ENCODE data around the gene HAND2. TPM values are rescaled to one million over a fixed set of nuclear protein-coding genes. Genes with fewer than 3 reads are reported as not detected.

The HAND2 gene
- total and polyA plus RNA-seq, 2 of the 8 experiments (the other 6 are each of a cell fraction or from before 2014, with no cell fraction given) = 0.05 TPM; not detected in 1

DNA sequence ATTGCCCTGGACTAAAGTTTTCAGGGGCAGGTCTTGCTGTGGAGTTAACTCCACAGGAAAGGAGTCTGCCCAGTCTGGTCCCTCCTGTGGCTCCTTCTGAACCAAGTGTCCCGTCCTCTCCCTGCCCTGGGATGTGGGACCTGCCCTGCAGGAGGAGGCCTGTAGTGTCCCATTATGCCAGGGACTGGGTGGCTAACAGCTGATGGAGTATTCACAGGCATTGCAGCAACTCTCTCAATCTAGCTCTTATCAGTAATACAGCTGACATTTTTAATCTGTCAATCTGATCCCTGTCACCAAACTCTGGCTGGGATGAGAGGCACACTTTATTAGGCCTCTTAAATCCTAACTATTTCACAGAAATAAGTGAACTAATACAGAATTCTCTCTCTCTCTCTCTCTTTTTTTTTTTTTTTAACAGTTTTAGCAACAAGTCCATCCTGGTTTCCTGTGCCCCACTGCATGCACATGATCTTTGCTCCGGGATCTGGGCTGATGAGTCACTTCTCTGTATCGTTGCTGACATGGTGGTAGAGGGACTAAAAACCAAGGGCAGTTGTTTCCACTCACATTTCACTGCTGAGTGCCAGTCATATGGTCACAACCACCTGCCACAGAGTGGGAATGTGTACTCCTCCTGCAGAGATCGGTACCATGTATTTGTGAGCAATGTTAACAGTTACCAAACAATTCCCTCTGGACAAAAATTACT, 39.1 kb downstream of the HAND2 start (continued):
- no peak for TF ChIP-seq NRF1 (IDR thresholded peaks at IDR 0.05; ENCODE audit: low read depth, low read length)
- TF ChIP-seq MAFK (IDR thresholded peaks at IDR 0.05; ENCODE audit: low read depth, low read length) = no peak
- no peak for TF ChIP-seq POLR2A (IDR thresholded peaks at IDR 0.05; ENCODE audit: control extremely low read depth in 1 of 2, low read depth in 2 of 2, low read length in 2 of 2)
- TF ChIP-seq, protein P1, sequence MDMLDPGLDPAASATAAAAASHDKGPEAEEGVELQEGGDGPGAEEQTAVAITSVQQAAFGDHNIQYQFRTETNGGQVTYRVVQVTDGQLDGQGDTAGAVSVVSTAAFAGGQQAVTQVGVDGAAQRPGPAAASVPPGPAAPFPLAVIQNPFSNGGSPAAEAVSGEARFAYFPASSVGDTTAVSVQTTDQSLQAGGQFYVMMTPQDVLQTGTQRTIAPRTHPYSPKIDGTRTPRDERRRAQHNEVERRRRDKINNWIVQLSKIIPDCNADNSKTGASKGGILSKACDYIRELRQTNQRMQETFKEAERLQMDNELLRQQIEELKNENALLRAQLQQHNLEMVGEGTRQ (IDR thresholded peaks at IDR 0.05; ENCODE audit: low read length) = no peak
- no peak for TF ChIP-seq E2F6 (IDR thresholded peaks at IDR 0.05)
- no peak for TF ChIP-seq SIX5 (IDR thresholded peaks at IDR 0.05; ENCODE audit: low read depth, low read length)
- TF ChIP-seq HDAC2 (IDR thresholded peaks at IDR 0.05; ENCODE audit: borderline replicate concordance in 1 of 2, low read depth in 2 of 2, low read length in 2 of 2) = no peak
